ENCODE measurements around the gene IL36G.

IL36G gene

DNA sequence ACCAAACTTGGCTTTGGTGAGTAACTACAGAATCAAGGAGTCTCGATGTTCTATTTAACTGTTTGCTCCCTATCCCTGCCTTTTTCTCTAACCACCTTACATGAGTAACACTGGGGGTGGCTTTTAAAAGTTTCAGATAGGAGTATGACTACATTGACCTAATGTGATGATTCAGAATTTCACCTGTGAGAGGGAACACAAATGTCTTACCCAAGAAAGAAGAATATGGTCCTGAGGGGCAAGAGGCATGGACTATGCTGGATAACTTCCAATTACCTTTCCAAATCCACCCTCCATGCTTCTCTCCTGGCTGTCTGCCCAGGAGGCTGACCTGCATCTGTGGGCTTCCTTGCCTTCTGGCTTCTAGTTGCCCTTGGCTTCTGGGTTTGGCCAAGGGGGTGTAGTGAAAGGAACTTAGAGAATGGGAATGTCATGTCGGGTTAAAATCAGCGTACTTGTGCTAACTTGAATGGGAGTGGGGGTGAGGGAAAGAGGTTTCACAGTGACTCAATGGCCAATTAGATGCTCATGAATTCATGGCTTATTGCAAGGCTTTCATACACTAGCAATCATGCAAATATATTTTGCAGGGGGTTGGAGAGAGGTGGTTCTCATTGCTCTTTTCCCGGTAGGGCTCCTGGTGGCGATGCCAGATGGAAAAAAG is 5.3 kb upstream of the IL36G start:
- DNase-seq (ENCODE audit: low read depth in 3 of 3) = no peak

DNA sequence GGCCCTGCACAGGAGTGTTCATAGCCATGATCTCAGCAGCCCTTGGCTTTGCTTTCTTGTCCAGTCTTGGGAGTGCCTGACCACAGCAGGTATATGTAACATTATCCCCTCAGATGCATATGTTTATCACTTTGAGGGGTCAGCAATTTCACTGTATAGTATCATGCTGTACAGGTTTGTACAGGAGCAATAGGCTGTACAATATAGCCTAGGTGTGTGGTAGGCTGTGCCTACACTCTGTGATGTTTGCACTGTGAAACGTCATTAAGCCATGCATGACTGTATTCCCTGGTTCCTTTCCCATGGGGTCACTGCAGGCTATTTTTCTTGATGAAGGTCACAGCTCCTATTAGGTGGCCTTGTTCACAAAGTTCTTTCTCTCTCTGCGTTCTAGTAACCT is 4.7 kb upstream of the IL36G start:
- DNase-seq (ENCODE audit: low read depth in 3 of 3) = no peak

DNA sequence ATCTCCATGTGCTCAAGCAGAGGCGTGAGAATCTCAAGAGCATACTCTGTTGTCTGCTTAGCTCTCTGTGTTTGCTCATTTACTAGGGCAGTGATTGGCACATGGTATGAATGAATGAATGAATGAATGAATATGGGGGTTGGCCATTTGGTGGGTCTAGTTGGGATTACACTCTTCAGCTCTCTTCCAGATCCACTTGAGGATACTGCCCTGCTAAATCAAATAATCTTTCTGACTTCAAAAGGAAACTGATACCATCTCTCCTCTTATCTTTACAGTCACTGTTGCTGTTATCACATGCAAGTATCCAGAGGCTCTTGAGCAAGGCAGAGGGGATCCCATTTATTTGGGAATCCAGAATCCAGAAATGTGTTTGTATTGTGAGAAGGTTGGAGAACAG is 1.9 kb downstream of the IL36G start:
- no peak for DNase-seq (ENCODE audit: low read depth in 3 of 3)

GRCh38 chr2:112980537-112980936 is 2.7 kb downstream of the IL36G start:
- no peak for DNase-seq (ENCODE audit: low read depth in 3 of 3)

DNA sequence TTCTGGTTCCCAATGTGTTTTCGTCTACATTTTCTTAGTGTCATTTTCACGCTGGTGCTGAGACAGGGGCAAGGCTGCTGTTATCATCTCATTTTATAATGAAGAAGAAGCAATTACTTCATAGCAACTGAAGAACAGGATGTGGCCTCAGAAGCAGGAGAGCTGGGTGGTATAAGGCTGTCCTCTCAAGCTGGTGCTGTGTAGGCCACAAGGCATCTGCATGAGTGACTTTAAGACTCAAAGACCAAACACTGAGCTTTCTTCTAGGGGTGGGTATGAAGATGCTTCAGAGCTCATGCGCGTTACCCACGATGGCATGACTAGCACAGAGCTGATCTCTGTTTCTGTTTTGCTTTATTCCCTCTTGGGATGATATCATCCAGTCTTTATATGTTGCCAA is 7.3 kb downstream of the IL36G start:
- DNase-seq (ENCODE audit: low read depth in 3 of 3) = no peak

GRCh38 chr2:112989611-112990010 is 11.8 kb downstream of the IL36G start:
- no peak for DNase-seq (ENCODE audit: low read depth in 3 of 3)

GRCh38 chr2:112993831-112994230 is 16.0 kb downstream of the IL36G start:
- DNase-seq (ENCODE audit: low read depth in 3 of 3) = no peak

DNA sequence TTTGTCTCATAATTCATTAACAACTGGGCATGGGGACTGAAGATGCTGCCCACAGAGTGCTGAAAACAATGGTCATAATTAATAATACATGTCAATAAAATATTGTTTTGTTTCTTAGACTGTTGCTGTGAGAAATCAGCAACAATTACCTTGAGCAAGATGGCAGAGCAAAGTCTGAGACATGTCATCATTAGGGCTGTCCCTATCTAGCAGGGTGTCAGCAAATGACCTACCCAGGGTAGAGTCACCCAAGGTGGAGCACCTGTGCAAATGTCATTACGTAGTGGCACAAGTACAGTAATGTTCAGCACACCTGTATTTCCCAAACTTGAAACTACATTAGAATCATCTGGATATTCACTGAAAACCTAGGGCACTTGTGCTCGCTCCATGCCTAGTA is 16.8 kb downstream of the IL36G start:
- DNase-seq (ENCODE audit: low read depth in 3 of 3) = no peak

DNA sequence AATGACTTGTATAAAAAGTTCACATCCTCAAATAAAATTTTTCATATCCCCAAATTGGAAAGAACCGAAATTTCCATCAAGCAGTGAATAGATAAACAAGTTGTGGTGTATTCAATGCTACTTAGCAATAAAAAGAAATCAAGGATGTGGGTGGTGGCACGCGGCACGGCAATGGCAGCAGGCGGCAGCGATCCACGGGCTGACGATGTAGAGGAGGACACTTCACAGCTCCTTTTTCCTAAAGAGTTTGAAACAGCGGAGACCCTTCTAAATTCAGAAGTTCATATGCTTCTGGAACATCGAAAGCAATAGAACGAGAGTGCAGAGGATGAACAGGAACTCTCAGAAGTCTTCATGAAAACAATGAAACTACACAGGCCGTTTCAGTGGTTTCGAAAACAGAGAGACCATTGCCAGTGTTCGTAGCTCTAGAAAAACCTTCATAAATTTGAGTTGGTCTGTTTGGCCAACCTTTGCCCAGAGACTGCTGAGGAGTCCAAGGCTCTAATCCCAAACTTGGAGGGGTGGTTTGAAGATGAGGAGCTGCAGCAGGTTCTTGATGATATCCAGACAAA is 17.6 kb downstream of the IL36G start:
- no peak for DNase-seq (ENCODE audit: low read depth in 3 of 3)

DNA sequence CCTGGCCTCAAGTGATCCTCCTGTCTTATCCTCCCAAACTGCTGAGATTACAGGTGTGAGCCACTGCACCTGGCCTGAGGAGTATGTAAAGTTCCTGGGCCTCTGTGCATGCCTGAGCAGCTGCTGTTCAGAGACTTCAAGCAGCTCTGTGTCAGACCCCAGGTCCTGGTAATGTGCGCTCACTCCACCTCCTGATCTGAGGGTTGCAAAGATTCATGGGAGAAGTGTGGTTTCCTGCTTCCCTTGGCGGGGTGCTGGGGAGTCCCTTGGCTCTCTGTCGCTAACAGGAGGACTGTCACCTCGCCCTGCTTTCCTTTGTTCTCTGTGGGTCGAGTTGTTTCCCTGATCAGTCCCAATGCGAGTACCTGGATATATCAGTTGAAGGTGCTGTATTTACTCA is 18.8 kb downstream of the IL36G start:
- DNase-seq (ENCODE audit: low read depth in 3 of 3) = peak; percentile 11 to 46 (median 42)

DNA sequence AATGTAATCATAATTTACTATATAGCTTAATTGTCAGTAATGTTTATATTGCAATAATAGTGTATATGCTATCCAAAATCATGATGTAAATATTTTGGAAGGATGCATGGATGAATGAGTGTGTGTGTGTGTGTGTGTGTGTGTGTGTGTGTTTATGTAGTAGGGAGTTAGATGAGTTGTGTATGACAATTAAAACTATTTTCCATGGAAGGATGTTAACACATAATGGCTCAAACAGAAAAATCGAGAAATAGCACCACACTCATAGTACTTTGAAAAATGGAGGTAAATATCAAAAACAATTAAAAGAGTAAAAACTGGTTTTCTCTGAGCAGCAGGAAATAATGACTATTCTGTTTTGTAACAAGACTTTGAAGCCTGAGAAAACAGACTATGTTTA is 19.3 kb downstream of the IL36G start:
- no peak for DNase-seq (ENCODE audit: low read depth in 3 of 3)

- DNase-seq (ENCODE audit: low read depth in 3 of 3) = no peak
These were observed 22.6 kb downstream of the IL36G start for GRCh38 chr2:113000436-113000835.

GRCh38 chr2:113002677-113003076 is 24.9 kb downstream of the IL36G start:
- no peak for DNase-seq (ENCODE audit: low read depth in 3 of 3)

DNA sequence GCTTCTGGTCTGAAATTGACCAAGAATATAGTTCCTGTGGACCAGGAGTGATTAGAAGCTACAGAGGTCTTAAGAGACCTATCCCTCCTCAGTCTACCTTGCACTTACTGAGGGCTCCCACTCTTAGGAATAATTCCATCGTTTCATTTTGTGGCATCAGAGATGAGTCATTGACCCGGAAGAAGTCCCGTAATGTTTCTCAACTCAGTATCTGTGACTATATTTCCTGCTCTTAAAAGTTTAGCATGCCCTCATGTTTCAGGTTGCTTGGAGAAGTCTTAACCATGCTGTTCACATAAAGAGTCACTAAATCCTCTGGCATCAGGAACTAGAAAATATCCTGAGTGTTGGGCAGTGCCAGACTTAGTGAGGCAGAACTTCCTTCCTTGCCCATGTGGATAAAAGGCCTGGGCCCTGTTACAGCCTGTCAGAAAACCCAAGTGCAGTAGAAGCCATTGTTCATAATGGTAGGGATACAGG is 27.3 kb downstream of the IL36G start, which contains the start of gene IL36A:
Gene IL36A, plus strand, starts transcription at position 430 of the 480 bp plus-strand sequence. CDS start 413 bp downstream, outside the sequence.
- no peak for DNase-seq (ENCODE audit: low read depth in 3 of 3)

DNA sequence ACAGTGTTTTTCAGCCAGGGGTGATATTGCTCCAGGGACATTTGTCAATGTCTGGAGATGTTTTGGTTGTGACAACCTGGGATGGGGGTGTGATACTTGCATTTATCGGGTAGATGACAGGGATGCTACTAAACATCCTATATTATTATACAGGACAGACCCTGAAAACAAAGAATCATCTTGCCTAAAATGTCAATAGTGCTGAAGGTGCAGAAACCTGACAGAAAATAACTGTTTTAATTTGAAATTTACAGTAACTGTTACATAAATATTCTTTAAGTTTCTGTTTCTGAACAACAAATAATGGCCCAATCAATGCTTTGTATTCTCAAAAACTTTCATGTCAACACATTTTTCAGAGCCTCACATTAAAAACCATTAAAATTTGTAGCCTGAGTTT is 29.4 kb downstream of the IL36G start:
- DNase-seq (ENCODE audit: low read depth in 3 of 3) = no peak

GRCh38 chr2:113009622-113010021 is 31.8 kb downstream of the IL36G start:
- no peak for DNase-seq (ENCODE audit: low read depth in 3 of 3)

GRCh38 chr2:113010088-113010487 is 32.3 kb downstream of the IL36G start:
- no peak for DNase-seq (ENCODE audit: low read depth in 3 of 3)

- DNase-seq (ENCODE audit: low read depth in 3 of 3) = no peak
These were observed 33.3 kb downstream of the IL36G start for GRCh38 chr2:113011108-113011507.

DNA sequence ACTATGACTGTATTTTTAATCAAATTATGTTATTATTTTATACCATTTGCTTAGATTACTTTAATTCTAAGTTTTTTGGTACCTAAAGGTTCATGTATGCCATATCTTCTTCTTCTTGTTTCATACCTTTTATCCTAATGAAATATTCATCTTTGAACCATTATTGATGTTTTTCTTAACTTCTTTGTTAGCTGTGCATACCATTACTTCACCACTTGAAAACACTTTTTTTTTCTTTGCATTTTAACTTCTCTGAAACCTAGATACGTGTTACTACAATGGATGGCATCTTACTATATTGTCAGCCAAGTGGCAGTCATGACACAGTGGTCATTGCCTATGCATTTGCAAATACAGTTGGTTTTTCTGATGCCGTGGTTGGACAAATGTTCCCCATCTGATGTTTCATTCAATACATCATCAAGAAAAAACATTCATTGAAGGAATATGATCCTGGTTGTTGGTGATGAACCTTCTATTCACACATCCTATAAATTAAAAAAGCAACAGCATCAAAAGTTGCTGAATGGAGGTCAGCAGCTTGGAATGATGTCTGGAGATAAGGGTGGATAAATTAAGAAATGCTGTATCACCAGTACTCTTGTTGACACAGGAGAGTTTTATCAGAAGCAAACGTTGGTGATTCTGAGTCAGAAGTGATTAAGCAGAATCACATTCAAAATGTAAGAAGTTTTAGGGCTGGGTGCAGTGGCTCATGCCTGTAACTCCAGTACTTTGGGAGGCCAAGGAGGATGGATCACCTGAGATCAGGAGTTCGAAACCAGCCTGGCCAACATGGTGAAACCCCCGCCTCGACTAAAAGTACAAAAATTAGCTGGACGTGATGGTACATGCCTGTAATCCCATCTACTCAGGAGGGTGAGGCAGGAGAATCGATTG is 34.9 kb downstream of the IL36G start:
- DNase-seq (ENCODE audit: low read depth in 3 of 3) = no peak

DNA sequence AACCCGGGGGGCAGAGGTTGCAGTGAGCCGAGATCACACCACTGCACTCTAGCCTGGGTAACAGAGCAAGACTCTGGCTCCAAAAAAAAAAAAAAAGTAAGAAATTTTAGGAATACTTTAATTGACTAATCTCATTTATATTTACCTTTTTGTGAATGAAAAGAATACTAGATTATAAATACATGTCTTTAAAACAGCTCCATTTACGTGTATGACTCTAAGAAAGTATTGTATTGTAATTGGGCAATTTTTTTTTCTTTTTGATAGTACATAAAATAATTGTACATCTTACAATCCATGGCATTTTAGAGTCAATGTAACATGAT is 35.5 kb downstream of the IL36G start:
- no peak for DNase-seq (ENCODE audit: low read depth in 3 of 3)

DNA sequence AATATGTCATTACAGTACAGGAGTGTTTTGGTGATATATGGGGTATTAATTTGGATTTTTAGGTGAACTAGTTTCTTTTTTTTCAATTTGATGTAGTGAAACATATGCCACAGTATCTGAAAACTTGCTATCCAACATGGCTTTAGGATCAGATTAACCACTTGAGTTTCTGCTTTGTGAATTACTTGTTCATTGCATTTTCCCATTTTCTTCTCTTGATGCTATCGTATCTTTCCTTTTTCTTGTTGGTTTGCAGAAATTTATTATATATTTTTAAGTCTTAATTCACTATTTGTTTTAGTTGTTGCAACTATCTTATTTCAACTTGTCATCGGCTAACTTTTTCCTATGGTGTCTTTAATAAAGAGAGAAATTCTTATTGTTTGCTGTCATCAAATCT is 36.3 kb downstream of the IL36G start:
- DNase-seq (ENCODE audit: low read depth in 3 of 3) = no peak

- no peak for DNase-seq (ENCODE audit: low read depth in 3 of 3)
These were observed 37.2 kb downstream of the IL36G start for GRCh38 chr2:113015042-113015441.

GRCh38 chr2:113015655-113016054 is 37.8 kb downstream of the IL36G start:
- no peak for DNase-seq (ENCODE audit: low read depth in 3 of 3)
